GM12873 (cell line): Measurements from ENCODE around the gene IDNK.

Experiments used
- CTCF ChIP-seq: IDR thresholded peaks from 2 replicates; pipeline ENCODE4 v1.5.1; 2012; ENCODE audit warnings: low read depth, mild to moderate bottlenecking, moderate library complexity, low read length, control low read depth; ENCODE audit not compliant: insufficient read depth; ENCODE audit errors: missing control alignments

The IDNK gene

GRCh38 chr9:83671451-83671850 lies 48.5 kb downstream of the IDNK start:
- no peak for TF ChIP-seq CTCF

- no peak for TF ChIP-seq CTCF
These were observed 52.5 kb downstream of the IDNK start for GRCh38 chr9:83675466-83675865.

- TF ChIP-seq CTCF, result no peak
These were observed 54.7 kb downstream of the IDNK start for GRCh38 chr9:83677596-83677995.

GRCh38 chr9:83680233-83680632 lies 57.3 kb downstream of the IDNK start:
- no peak for TF ChIP-seq CTCF

- TF ChIP-seq CTCF, result no peak
These were observed 58.5 kb downstream of the IDNK start for GRCh38 chr9:83681490-83681889.

GRCh38 chr9:83688921-83689320 lies 66.0 kb downstream of the IDNK start:
- no peak for TF ChIP-seq CTCF

- TF ChIP-seq CTCF, result no peak
These were observed 68.5 kb downstream of the IDNK start for GRCh38 chr9:83691492-83691891.
